Activated naive CD4-positive, alpha-beta T cell treated with anti-CD3 and anti-CD28 coated beads, Interleukin-2, amount 10 ng/mL, durations not matched to agents 7 days and 5 days (primary cell): ENCODE data around the gene SLC6A11.

Source experiments
- CTCF ChIA-PET: fragments of 350-600 bp; sonication (Branson Sonifier 250); formaldehyde crosslinking; loops from one replicate; lab custom pipeline; 2021; ENCODE audit warnings: antibody characterized with exemption; lab: Charles Lee
- DNase-seq: peaks from one replicate; pipeline ENCODE4 v3.0.0-alpha.2; 2020
- H3K27ac Mint-ChIP-seq: one replicate; pipeline ENCODE4 v1.8.0; 2021; ENCODE audit warnings: mild to moderate bottlenecking, moderate library complexity, mixed read lengths
- H3K27me3 Mint-ChIP-seq: one replicate; pipeline ENCODE4 v1.8.0; 2021; ENCODE audit warnings: mild to moderate bottlenecking, mixed read lengths
- H3K36me3 Mint-ChIP-seq: one replicate; pipeline ENCODE4 v1.8.0; 2021; ENCODE audit warnings: mixed read lengths
- H3K4me1 Mint-ChIP-seq: one replicate; pipeline ENCODE4 v1.8.0; 2021; ENCODE audit warnings: mixed read lengths
- H3K4me3 Mint-ChIP-seq: one replicate; pipeline ENCODE4 v1.8.0; 2021; ENCODE audit warnings: mild to moderate bottlenecking, moderate library complexity, mixed read lengths
- H3K9me3 Mint-ChIP-seq: one replicate; pipeline ENCODE4 v1.8.0; 2021; ENCODE audit warnings: mixed read lengths

SLC6A11 gene

GRCh38 chr3:10944866-10945265 is 128.8 kb downstream of the SLC6A11 start:
- no peak for DNase-seq
- no peak overlapping the region for H3K27ac Mint-ChIP-seq
- peaks cover 5% of the 10 kb centered on the region for H3K9me3 Mint-ChIP-seq
- H3K36me3 Mint-ChIP-seq, result no peaks in the 10 kb centered on the region
- peaks cover 18% of the 10 kb centered on the region for H3K27me3 Mint-ChIP-seq
- CTCF ChIA-PET, result interaction anchor here (1.3 to 5.6 kb wide), 6 partner anchors 9 to 115 kb away, joined by 3 to 39 read pairs (median 5); no protein-coding TSS in a partner anchor
- no peaks in the 10 kb centered on the region for H3K4me1 Mint-ChIP-seq
- H3K4me3 Mint-ChIP-seq, result no peak overlapping the region

- Mint-ChIP-seq H3K4me3 (no peak overlapping the region), H3K4me1 (no peaks in the 10 kb centered on the region), H3K27me3 (peaks cover 18% of the 10 kb centered on the region), H3K36me3 (no peaks in the 10 kb centered on the region), H3K9me3 (peaks cover 5% of the 10 kb centered on the region), H3K27ac (no peak overlapping the region)
- DNase-seq, result peak; percentile 72
- CTCF ChIA-PET, result interaction anchor here (0.6 to 5.6 kb wide), 7 partner anchors 8 to 908 kb away, joined by 3 to 39 read pairs (median 4); no protein-coding TSS in a partner anchor
These were observed 129.8 kb downstream of the SLC6A11 start for GRCh38 chr3:10945683-10946287.

GRCh38 chr3:10946526-10946925 is 130.5 kb downstream of the SLC6A11 start:
- Mint-ChIP-seq H3K27ac (no peak overlapping the region), H3K36me3 (no peaks in the 10 kb centered on the region), H3K27me3 (peaks cover 18% of the 10 kb centered on the region), H3K9me3 (peaks cover 5% of the 10 kb centered on the region), H3K4me3 (no peak overlapping the region), H3K4me1 (no peaks in the 10 kb centered on the region)
- CTCF ChIA-PET, result interaction anchor here (0.8 to 5.6 kb wide), 3 partner anchors 113 to 528 kb away, joined by 3 to 39 read pairs (median 3); no protein-coding TSS in a partner anchor
- DNase-seq, result no peak

- Mint-ChIP-seq H3K4me3 (no peak overlapping the region), H3K27me3 (peaks cover 8% of the 10 kb centered on the region), H3K9me3 (no peaks in the 10 kb centered on the region), H3K36me3 (no peaks in the 10 kb centered on the region), H3K4me1 (no peaks in the 10 kb centered on the region), H3K27ac (no peak overlapping the region)
- no peak for DNase-seq
- CTCF ChIA-PET, result interaction anchor here (0.8 to 5.6 kb wide), 2 partner anchors 36 to 111 kb away, joined by 3 to 39 read pairs; no protein-coding TSS in a partner anchor
These were observed 132.3 kb downstream of the SLC6A11 start for GRCh38 chr3:10948326-10948725.

- Mint-ChIP-seq H3K4me3 (no peak overlapping the region), H3K27me3 (peaks cover 15% of the 10 kb centered on the region), H3K36me3 (no peaks in the 10 kb centered on the region), H3K9me3 (no peaks in the 10 kb centered on the region), H3K27ac (no peak overlapping the region), H3K4me1 (no peaks in the 10 kb centered on the region)
- CTCF ChIA-PET, result interaction anchor here (0.9 kb wide), 1 partner anchor 191 kb away, joined by 3 read pairs; no protein-coding TSS in a partner anchor
- no peak for DNase-seq
These were observed 133.2 kb downstream of the SLC6A11 start for GRCh38 chr3:10949197-10949596.

GRCh38 chr3:10950476-10951294 is 134.7 kb downstream of the SLC6A11 start:
- CTCF ChIA-PET, result interaction anchor here (0.9 kb wide), 1 partner anchor 385 kb away, joined by 4 read pairs; no protein-coding TSS in a partner anchor
- H3K4me3 Mint-ChIP-seq, result no peak overlapping the region
- H3K27ac Mint-ChIP-seq, result no peak overlapping the region
- no peaks in the 10 kb centered on the region for H3K36me3 Mint-ChIP-seq
- peaks cover 17% of the 10 kb centered on the region for H3K27me3 Mint-ChIP-seq
- no peak for DNase-seq
- H3K4me1 Mint-ChIP-seq, result no peaks in the 10 kb centered on the region
- no peaks in the 10 kb centered on the region for H3K9me3 Mint-ChIP-seq

GRCh38 chr3:10951295-10951926 is 135.4 kb downstream of the SLC6A11 start:
- no peaks in the 10 kb centered on the region for H3K9me3 Mint-ChIP-seq
- H3K36me3 Mint-ChIP-seq, result no peaks in the 10 kb centered on the region
- no peak overlapping the region for H3K27ac Mint-ChIP-seq
- no peak for DNase-seq
- H3K4me1 Mint-ChIP-seq, result no peaks in the 10 kb centered on the region
- CTCF ChIA-PET, result interaction anchor here (0.9 kb wide), 1 partner anchor 384 kb away, joined by 4 read pairs; no protein-coding TSS in a partner anchor
- H3K4me3 Mint-ChIP-seq, result no peak overlapping the region
- H3K27me3 Mint-ChIP-seq, result peaks cover 19% of the 10 kb centered on the region

GRCh38 chr3:10952525-10952924 is 136.5 kb downstream of the SLC6A11 start:
- Mint-ChIP-seq H3K36me3 (no peaks in the 10 kb centered on the region), H3K9me3 (no peaks in the 10 kb centered on the region), H3K4me3 (no peak overlapping the region), H3K27ac (no peak overlapping the region), H3K27me3 (peaks cover 19% of the 10 kb centered on the region), H3K4me1 (no peaks in the 10 kb centered on the region)
- DNase-seq, result no peak
- CTCF ChIA-PET, result interaction anchor here (0.9 kb wide), 1 partner anchor 108 kb away, joined by 3 read pairs; no protein-coding TSS in a partner anchor

- Mint-ChIP-seq H3K27ac (no peak overlapping the region), H3K27me3 (peaks cover 16% of the 10 kb centered on the region), H3K36me3 (no peaks in the 10 kb centered on the region), H3K4me1 (no peaks in the 10 kb centered on the region), H3K4me3 (no peak overlapping the region), H3K9me3 (no peaks in the 10 kb centered on the region)
- CTCF ChIA-PET, result interaction anchor here (0.8 to 2.2 kb wide), 2 partner anchors 10 to 30 kb away, joined by 3 to 7 read pairs; no protein-coding TSS in a partner anchor
- DNase-seq, result no peak
These were observed 138.7 kb downstream of the SLC6A11 start for GRCh38 chr3:10954740-10955139.

- H3K4me3 Mint-ChIP-seq, result no peak overlapping the region
- CTCF ChIA-PET, result interaction anchor here (2.2 kb wide), 1 partner anchor 11 kb away, joined by 7 read pairs; no protein-coding TSS in a partner anchor
- H3K27ac Mint-ChIP-seq, result no peak overlapping the region
These were observed 139.9 kb downstream of the SLC6A11 start for GRCh38 chr3:10955711-10956453.

GRCh38 chr3:10956531-10956930 is 140.5 kb downstream of the SLC6A11 start:
- H3K27ac Mint-ChIP-seq, result no peak overlapping the region
- no peaks in the 10 kb centered on the region for H3K9me3 Mint-ChIP-seq
- no peak overlapping the region for H3K4me3 Mint-ChIP-seq
- H3K27me3 Mint-ChIP-seq, result peaks cover 24% of the 10 kb centered on the region
- CTCF ChIA-PET, result interaction anchor here (2.2 kb wide), 1 partner anchor 11 kb away, joined by 7 read pairs; no protein-coding TSS in a partner anchor
- DNase-seq, result no peak
- no peaks in the 10 kb centered on the region for H3K4me1 Mint-ChIP-seq
- no peaks in the 10 kb centered on the region for H3K36me3 Mint-ChIP-seq

More at GRCh38 chr3:10955711-10956453, 139.9 kb downstream of the SLC6A11 start:
- DNase-seq, result no peak
- Mint-ChIP-seq H3K36me3 (no peaks in the 10 kb centered on the region), H3K4me1 (no peaks in the 10 kb centered on the region), H3K9me3 (no peaks in the 10 kb centered on the region), H3K27me3 (peaks cover 24% of the 10 kb centered on the region)

GRCh38 chr3:10956986-10957385 is 141.0 kb downstream of the SLC6A11 start:
- H3K36me3 Mint-ChIP-seq, result no peaks in the 10 kb centered on the region
- H3K4me1 Mint-ChIP-seq, result no peaks in the 10 kb centered on the region
- no peak overlapping the region for H3K4me3 Mint-ChIP-seq
- DNase-seq, result no peak
- no peaks in the 10 kb centered on the region for H3K9me3 Mint-ChIP-seq
- CTCF ChIA-PET, result interaction anchor here (2.2 kb wide), 1 partner anchor 12 kb away, joined by 7 read pairs; no protein-coding TSS in a partner anchor
- no peak overlapping the region for H3K27ac Mint-ChIP-seq
- peaks cover 24% of the 10 kb centered on the region for H3K27me3 Mint-ChIP-seq
